HG02885 (cell line): Measurements from ENCODE around the gene SSTR3.

Source experiments
- ATAC-seq: cut with Tn5 transposase; IDR thresholded peaks from one replicate; pipeline ENCODE4 v1.9.1; 2021; ENCODE audit warnings: mild to moderate bottlenecking; ENCODE audit not compliant: unreplicated experiment, poor library complexity

SSTR3 gene

GRCh38 chr22:37229805-37230672 is 17.8 kb upstream of the SSTR3 start:
- peak; percentile 61 for ATAC-seq

GRCh38 chr22:37229012-37229804 is 16.9 kb upstream of the SSTR3 start:
- no peak for ATAC-seq

GRCh38 chr22:37228106-37229011 is 16.1 kb upstream of the SSTR3 start:
- no peak for ATAC-seq

GRCh38 chr22:37226514-37226913 is 14.2 kb upstream of the SSTR3 start:
- ATAC-seq: no peak

GRCh38 chr22:37226087-37226486 is 13.8 kb upstream of the SSTR3 start:
- ATAC-seq: no peak

GRCh38 chr22:37225481-37225880 is 13.2 kb upstream of the SSTR3 start:
- no peak for ATAC-seq

- ATAC-seq: no peak
Measured at GRCh38 chr22:37224757-37225420, 12.6 kb upstream of the SSTR3 start.

GRCh38 chr22:37223965-37224551 is 11.8 kb upstream of the SSTR3 start:
- ATAC-seq: peak; percentile 40

- ATAC-seq: no peak
Measured at GRCh38 chr22:37222440-37222971, 10.2 kb upstream of the SSTR3 start.

- no peak for ATAC-seq
Measured at GRCh38 chr22:37221424-37222333, 9.4 kb upstream of the SSTR3 start.

GRCh38 chr22:37220543-37220981 is 8.3 kb upstream of the SSTR3 start:
- no peak for ATAC-seq

GRCh38 chr22:37219533-37219932 is 7.3 kb upstream of the SSTR3 start:
- ATAC-seq: no peak

- ATAC-seq: peak; percentile 85
Measured at GRCh38 chr22:37218771-37219411, 6.6 kb upstream of the SSTR3 start.

- ATAC-seq: no peak
Measured at GRCh38 chr22:37218399-37218770, 6.1 kb upstream of the SSTR3 start.

GRCh38 chr22:37215890-37216289 is 3.6 kb upstream of the SSTR3 start:
- ATAC-seq: no peak

- ATAC-seq: no peak
Measured at GRCh38 chr22:37214731-37215030, 2.4 kb upstream of the SSTR3 start.

GRCh38 chr22:37213941-37214730 is 1.9 kb upstream of the SSTR3 start:
- ATAC-seq: no peak
